ENCODE measurements around the gene PIP5K1A. TPM values are rescaled to one million over a fixed set of nuclear protein-coding genes. Genes with fewer than 3 reads are reported as not detected.

PIP5K1A gene
- total RNA-seq, 2 donors from 2014 or later = 88.0 to 137 TPM

GRCh38 chr1:151289991-151290708, 91.8 kb downstream of the PIP5K1A start:
- H3K27ac Mint-ChIP-seq = peak overlapping the region; percentile 67 to 81
- H3K9me3 Mint-ChIP-seq = no peaks in the 10 kb centered on the region
- ATAC-seq (no peak), DNase-seq (ENCODE audit: low spot score in 2 of 2) (no peak)
- H3K36me3 Mint-ChIP-seq = no peaks in the 10 kb centered on the region

GRCh38 chr1:151290709-151291303, 92.5 kb downstream of the PIP5K1A start:
- no peaks in the 10 kb centered on the region for H3K36me3 Mint-ChIP-seq
- ATAC-seq (peak in 1 of 2 donors; percentile 7), DNase-seq (ENCODE audit: low spot score in 2 of 2) (no peak)
- H3K27ac Mint-ChIP-seq = peak overlapping the region; percentile 67 to 81
- H3K9me3 Mint-ChIP-seq = no peaks in the 10 kb centered on the region

- Mint-ChIP-seq H3K36me3 (no peaks in the 10 kb centered on the region), H3K27ac (peak overlapping the region; percentile 50 to 85), H3K9me3 (no peaks in the 10 kb centered on the region)
- DNase-seq (ENCODE audit: low spot score in 2 of 2) (no peak), ATAC-seq (peak in 1 of 2 donors; percentile 10)
These were observed 94.1 kb downstream of the PIP5K1A start for GRCh38 chr1:151292207-151293030.

- no peak for DNase-seq (ENCODE audit: low spot score in 2 of 2)
- H3K9me3 Mint-ChIP-seq = no peaks in the 10 kb centered on the region
- no peaks in the 10 kb centered on the region for H3K36me3 Mint-ChIP-seq
- H3K27ac Mint-ChIP-seq = peak overlapping the region; percentile 50 to 85
- ATAC-seq = peak in 1 of 2 donors; percentile 14
These were observed 94.7 kb downstream of the PIP5K1A start for GRCh38 chr1:151293093-151293492.

GRCh38 chr1:151294742-151295462, 96.5 kb downstream of the PIP5K1A start:
- ATAC-seq (no peak), DNase-seq (ENCODE audit: low spot score in 2 of 2) (no peak)
- Mint-ChIP-seq H3K9me3 (no peaks in the 10 kb centered on the region), H3K36me3 (peaks cover 6 to 12% of the 10 kb centered on the region in 2 donors), H3K27ac (peak overlapping the region; percentile 40 to 83)

Other genes starting within 250 kb of the PIP5K1A start
- gene CERS2, start 223.7 kb upstream of the PIP5K1A start, total RNA-seq = 100 to 1,000 TPM; 110 to 134 TPM
- gene ANXA9, start 216.3 kb upstream of the PIP5K1A start, total RNA-seq = not detected
- 10 to 100 TPM; 23.3 to 32.3 TPM for gene MINDY1, start 191.7 kb upstream of the PIP5K1A start, total RNA-seq
- 10 to 100 TPM; 18.0 to 20.7 TPM for gene PRUNE1, start 190.1 kb upstream of the PIP5K1A start, total RNA-seq
- gene BNIPL, start 162.0 kb upstream of the PIP5K1A start, total RNA-seq = 1 to 10 TPM in 1 of 2 donors, under 1 TPM in 1; 0.89 to 3.1 TPM
- gene C1orf56, start 150.8 kb upstream of the PIP5K1A start, total RNA-seq = 1 to 10 TPM in 1 of 2 donors, under 1 TPM in 1; 0.91 to 1.0 TPM
- 100 to 1,000 TPM; 104 to 166 TPM for gene CDC42SE1, start 138.9 kb upstream of the PIP5K1A start, total RNA-seq
- 1 to 10 TPM; 5.6 TPM for gene MLLT11, start 138.2 kb upstream of the PIP5K1A start, total RNA-seq
- gene GABPB2, start 127.8 kb upstream of the PIP5K1A start, total RNA-seq = 10 to 100 TPM in 1 of 2 donors, 1 to 10 TPM in 1; 5.6 to 14.1 TPM
- gene SEMA6C, start 51.9 kb upstream of the PIP5K1A start, total RNA-seq = 1 to 10 TPM; 2.8 to 7.1 TPM
- gene TNFAIP8L2, start 41.9 kb upstream of the PIP5K1A start, total RNA-seq = 10 to 100 TPM in 1 of 2 donors, 1 to 10 TPM in 1; 6.9 to 18.5 TPM
- 10 to 100 TPM in 1 of 2 donors, 1 to 10 TPM in 1; 3.8 to 36.1 TPM for gene LYSMD1, start 32.6 kb upstream of the PIP5K1A start, total RNA-seq
- gene SCNM1, start 32.4 kb upstream of the PIP5K1A start, total RNA-seq = 10 to 100 TPM; 62.3 to 83.9 TPM
- under 1 TPM; 0.77 to 0.78 TPM for gene TMOD4, start 22.6 kb upstream of the PIP5K1A start, total RNA-seq
- 10 to 100 TPM; 61.3 to 67.0 TPM for gene VPS72, start 8.4 kb upstream of the PIP5K1A start, total RNA-seq
- gene PSMD4, start 56.2 kb downstream of the PIP5K1A start, total RNA-seq = 100 to 1,000 TPM; 185 to 189 TPM
- gene ZNF687, start 83.7 kb downstream of the PIP5K1A start, total RNA-seq = 10 to 100 TPM; 28.0 to 29.0 TPM
- 10 to 100 TPM; 55.0 to 75.3 TPM for gene PI4KB, start 128.9 kb downstream of the PIP5K1A start, total RNA-seq
- 10 to 100 TPM; 56.9 to 61.3 TPM for gene RFX5, start 148.7 kb downstream of the PIP5K1A start, total RNA-seq
- not detected for gene SELENBP1, start 174.2 kb downstream of the PIP5K1A start, total RNA-seq
- 100 to 1,000 TPM; 318 to 462 TPM for gene PSMB4, start 201.0 kb downstream of the PIP5K1A start, total RNA-seq

Measured in activated naive CD4-positive, alpha-beta T cell treated with anti-CD3 and anti-CD28 coated beads, Interleukin-2, amount 50 U/mL, for 72 hours (primary cell).